Upper lobe of right lung (tissue), 1 donor: ENCODE data around the gene OGFOD1. TPM values are rescaled to one million over a fixed set of nuclear protein-coding genes. Genes with fewer than 3 reads are reported as not detected.

Experiments
- ATAC-seq: fragments of 200-7000 bp; cut with Tn5 transposase; one replicate; pipeline ENCODE4 v1.9.1; 2020; ENCODE audit warnings: mild to moderate bottlenecking, moderate library complexity
- DNase-seq: peaks from one replicate; pipeline ENCODE4 v3.0.0-alpha.2; 2020
- H3K27ac ChIP-seq: fragments of 200-600 bp; one replicate; pipeline ENCODE4 v1.8.0; 2022
- H3K27me3 ChIP-seq: fragments of 200-600 bp; one replicate; pipeline ENCODE4 v1.8.0; 2022; ENCODE audit warnings: mild to moderate bottlenecking
- H3K36me3 ChIP-seq: fragments of 200-600 bp; one replicate; pipeline ENCODE4 v1.8.0; 2022
- H3K4me1 ChIP-seq: fragments of 200-600 bp; one replicate; pipeline ENCODE4 v1.8.0; 2022
- H3K4me3 ChIP-seq: fragments of 200-600 bp; one replicate; pipeline ENCODE4 v1.8.0; 2022; ENCODE audit warnings: mild to moderate bottlenecking
- H3K9me3 ChIP-seq: fragments of 200-600 bp; one replicate; pipeline ENCODE4 v1.8.0; 2022
- CTCF ChIP-seq: fragments of 200-600 bp; IDR thresholded peaks from one replicate; pipeline ENCODE4 v1.8.0; 2022; ENCODE audit warnings: antibody characterized with exemption
- intact Hi-C: fragments of 100-400 bp; cut with DNase I; formaldehyde crosslinking; loops from one replicate; pipeline ENCODE4 v1.11.0; 2022
- total RNA-seq: library from RNA; stranded (reverse); fragmentation: NEBNext Ultra II Directional; extraction: Animal tissue kit (Norgen Biotek cat#: 25700); gene quantifications from one replicate; pipeline ENCODE4 v1.2.1, GENCODE V29; 2021
- donor health status: DM: no; HTN: yes; CAD: no; lungs with severe emphysema.

The OGFOD1 gene
- total RNA-seq, 1 donor from 2014 or later = 34.4 TPM

GRCh38 chr16:56428091-56428490 lies 23.3 kb upstream of the OGFOD1 start:
- DNase-seq = no peak
- no peak for TF ChIP-seq CTCF
- no peak overlapping the region for H3K27ac ChIP-seq
- intact Hi-C loops = no loop called here
- no peaks in the 10 kb centered on the region for H3K27me3 ChIP-seq
- no peak for ATAC-seq
- peaks cover 27% of the 10 kb centered on the region for H3K36me3 ChIP-seq
- no peaks in the 10 kb centered on the region for H3K9me3 ChIP-seq
- peaks cover 9% of the 10 kb centered on the region for H3K4me1 ChIP-seq
- no peak overlapping the region for H3K4me3 ChIP-seq

GRCh38 chr16:56436258-56436657 lies 15.1 kb upstream of the OGFOD1 start:
- no peaks in the 10 kb centered on the region for H3K4me1 ChIP-seq
- TF ChIP-seq CTCF = no peak
- DNase-seq = no peak
- no peak overlapping the region for H3K27ac ChIP-seq
- H3K27me3 ChIP-seq = no peaks in the 10 kb centered on the region
- ATAC-seq = no peak
- no peak overlapping the region for H3K4me3 ChIP-seq
- peaks cover 68% of the 10 kb centered on the region for H3K36me3 ChIP-seq
- intact Hi-C loops = no loop called here
- no peaks in the 10 kb centered on the region for H3K9me3 ChIP-seq

- no peak for DNase-seq
- Histone ChIP-seq H3K27ac (no peak overlapping the region), H3K4me3 (no peak overlapping the region), H3K36me3 (peaks cover 54% of the 10 kb centered on the region), H3K9me3 (no peaks in the 10 kb centered on the region), H3K27me3 (no peaks in the 10 kb centered on the region), H3K4me1 (no peaks in the 10 kb centered on the region)
- no peak for TF ChIP-seq CTCF
- ATAC-seq = no peak
- intact Hi-C loops = no loop called here
These were observed 13.3 kb upstream of the OGFOD1 start for GRCh38 chr16:56438038-56438437.

GRCh38 chr16:56447286-56447685 lies 4.1 kb upstream of the OGFOD1 start:
- H3K9me3 ChIP-seq = no peaks in the 10 kb centered on the region
- H3K27me3 ChIP-seq = no peaks in the 10 kb centered on the region
- peaks cover 25% of the 10 kb centered on the region for H3K36me3 ChIP-seq
- H3K4me3 ChIP-seq = no peak overlapping the region
- no peak overlapping the region for H3K27ac ChIP-seq
- peaks cover 21% of the 10 kb centered on the region for H3K4me1 ChIP-seq
- intact Hi-C loops = no loop called here
- ATAC-seq (no peak), DNase-seq (no peak)
- no peak for TF ChIP-seq CTCF

GRCh38 chr16:56448005-56448404 lies 3.3 kb upstream of the OGFOD1 start:
- H3K27ac ChIP-seq = no peak overlapping the region
- ATAC-seq (no peak), DNase-seq (no peak)
- TF ChIP-seq CTCF = no peak
- H3K4me3 ChIP-seq = no peak overlapping the region
- H3K9me3 ChIP-seq = no peaks in the 10 kb centered on the region
- H3K36me3 ChIP-seq = peaks cover 25% of the 10 kb centered on the region
- intact Hi-C loops = no loop called here
- H3K27me3 ChIP-seq = no peaks in the 10 kb centered on the region
- H3K4me1 ChIP-seq = peaks cover 27% of the 10 kb centered on the region
